K562 (cell line): ENCODE results near the gene NEB. TPM values are rescaled to one million over a fixed set of nuclear protein-coding genes. Genes with fewer than 3 reads are reported as not detected.

Experiments
- BMI1 ChIP-seq: fragments of 150-350 bp; IDR thresholded peaks from 2 replicates; pipeline ENCODE4 v1.6.1; 2014; ENCODE audit warnings: low read length
- CREB3 ChIP-seq: fragments of 450-650 bp; conservative IDR thresholded peaks from 2 replicates; pipeline ENCODE4 v1.6.1; 2016; ENCODE audit warnings: missing genetic modification characterization, low read depth, mild to moderate bottlenecking, missing compliant biosample characterization, moderate library complexity
- DNMT1 ChIP-seq: fragments of 450-650 bp; IDR thresholded peaks from 2 replicates; pipeline ENCODE4 v1.6.1; 2016; ENCODE audit warnings: antibody characterized with exemption, mild to moderate bottlenecking
- E2F8 ChIP-seq: fragments of 450-650 bp; IDR thresholded peaks from 2 replicates; pipeline ENCODE4 v1.7.1; 2018; ENCODE audit warnings: mild to moderate bottlenecking, low read depth; ENCODE audit not compliant: partially characterized antibody
- ETV5 ChIP-seq: sonication (generic); formaldehyde crosslinking; IDR thresholded peaks from 2 replicates; pipeline ENCODE4 v1.4.0; 2020; ENCODE audit warnings: low read depth, mild to moderate bottlenecking, missing genetic modification reagents
- FOXA3 ChIP-seq, 2 experiments: fragments of 450-650 bp in 1 of 2; sonication (generic) in 1 of 2; formaldehyde crosslinking; IDR thresholded peaks in 1 of 2; conservative IDR thresholded peaks in 1 of 2; 2 replicates each; pipeline versions ENCODE4 v1.4.0 to v1.8.0; 2020 to 2022; ENCODE audit warnings: mild to moderate bottlenecking in 2 of 2, missing genetic modification reagents in 1 of 2
- MITF ChIP-seq: IDR thresholded peaks from 2 replicates; pipeline ENCODE4 v1.6.1; 2014; ENCODE audit warnings: antibody characterized with exemption
- NCOA4 ChIP-seq: fragments of 450-650 bp; IDR thresholded peaks from 2 replicates; pipeline ENCODE4 v1.6.1; 2018; ENCODE audit warnings: mild to moderate bottlenecking; ENCODE audit not compliant: partially characterized antibody
- SOX6 ChIP-seq: fragments of 450-650 bp; IDR thresholded peaks from 2 replicates; pipeline ENCODE4 v1.6.1; 2014; ENCODE audit warnings: mild to moderate bottlenecking
- ZBTB12 ChIP-seq: fragments of 250-450 bp; sonication (Bioruptor Pico); IDR thresholded peaks from 2 replicates; pipeline ENCODE4 v1.4.0; 2020
- ZFP36 ChIP-seq: fragments of 150-350 bp; IDR thresholded peaks from 2 replicates; pipeline ENCODE4 v1.6.1; 2018; ENCODE audit warnings: low read length, low read depth; ENCODE audit not compliant: partially characterized antibody
- ZKSCAN8 ChIP-seq: fragments of 200-800 bp; sonication (Bioruptor generic); IDR thresholded peaks from 2 replicates; pipeline ENCODE4 v1.6.1; 2016; ENCODE audit warnings: missing genetic modification characterization, missing compliant biosample characterization
- ZNF174 ChIP-seq: fragments of 250-450 bp; sonication (Bioruptor Pico); IDR thresholded peaks from 2 replicates; pipeline ENCODE4 v1.4.0; 2020; ENCODE audit warnings: mild to moderate bottlenecking
- polyA plus RNA-seq, 8 experiments: library from polyadenylated mRNA; depleted of rRNA in 4 of 8; stranded (reverse) in 5 of 8; unstranded in 3 of 8; fragments of >200 nt; fragmentation: Nextera tagmentation in 2 of 8; fragmentation: Illumina TruSeq in 1 of 8; extraction: Ambion mirVana in 2 of 8; extraction: Trizol in 1 of 8; gene quantifications; 2 replicates each; pipeline versions ENCODE4 v1.2.1 to v1.2.3, GENCODE V29; 2011 to 2014; ENCODE audit warnings: inconsistent platforms in 1 of 8, missing spikeins in 1 of 8
- total RNA-seq, 7 experiments: library from RNA; depleted of rRNA in 6 of 7; stranded (reverse); fragments of >200 nt in 6 of 7; fragmentation: Illumina TruSeq in 2 of 7; extraction: Trizol in 2 of 7; gene quantifications; 2 replicates each; pipeline versions ENCODE4 v1.2.1 to v1.2.3, GENCODE V29; 2011 to 2021; ENCODE audit warnings: low replicate concordance in 1 of 7
- TF ChIP-seq, protein P1 (sequence below): fragments of 450-650 bp; IDR thresholded peaks from 2 replicates; pipeline ENCODE4 v1.6.1; 2017; ENCODE audit warnings: antibody characterized with exemption, mild to moderate bottlenecking
- TF ChIP-seq, protein P2 (sequence below): fragments of 200-800 bp; sonication (Bioruptor generic); IDR thresholded peaks from 2 replicates; pipeline ENCODE4 v1.6.1; 2017; ENCODE audit warnings: missing genetic modification characterization, missing compliant biosample characterization

NEB gene
- total and polyA plus RNA-seq, 9 of the 15 experiments (the other 6 are each of a cell fraction or from before 2014, with no cell fraction given): 1.7 to 3.8 (median 2.9) TPM

DNA sequence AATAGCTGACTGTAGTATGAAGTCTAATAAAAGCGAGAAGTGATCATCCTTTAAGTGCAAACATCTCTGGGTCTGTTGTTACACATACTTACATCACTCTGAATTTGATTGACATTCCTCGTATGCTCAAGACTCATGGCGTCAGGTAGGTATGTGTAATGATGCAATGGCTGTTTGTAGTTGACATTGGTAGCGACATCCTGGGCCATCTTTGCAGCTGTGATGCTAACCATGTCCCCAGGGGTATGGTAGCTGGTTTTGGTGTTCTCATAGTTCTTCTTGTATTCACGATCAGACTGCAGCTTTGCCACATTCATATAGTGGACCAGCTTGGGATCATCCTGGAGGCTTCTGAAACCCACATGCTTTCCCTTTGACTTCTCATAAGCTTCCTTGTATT lies 62.0 kb downstream of the NEB start (continued):
- TF ChIP-seq, protein P1, sequence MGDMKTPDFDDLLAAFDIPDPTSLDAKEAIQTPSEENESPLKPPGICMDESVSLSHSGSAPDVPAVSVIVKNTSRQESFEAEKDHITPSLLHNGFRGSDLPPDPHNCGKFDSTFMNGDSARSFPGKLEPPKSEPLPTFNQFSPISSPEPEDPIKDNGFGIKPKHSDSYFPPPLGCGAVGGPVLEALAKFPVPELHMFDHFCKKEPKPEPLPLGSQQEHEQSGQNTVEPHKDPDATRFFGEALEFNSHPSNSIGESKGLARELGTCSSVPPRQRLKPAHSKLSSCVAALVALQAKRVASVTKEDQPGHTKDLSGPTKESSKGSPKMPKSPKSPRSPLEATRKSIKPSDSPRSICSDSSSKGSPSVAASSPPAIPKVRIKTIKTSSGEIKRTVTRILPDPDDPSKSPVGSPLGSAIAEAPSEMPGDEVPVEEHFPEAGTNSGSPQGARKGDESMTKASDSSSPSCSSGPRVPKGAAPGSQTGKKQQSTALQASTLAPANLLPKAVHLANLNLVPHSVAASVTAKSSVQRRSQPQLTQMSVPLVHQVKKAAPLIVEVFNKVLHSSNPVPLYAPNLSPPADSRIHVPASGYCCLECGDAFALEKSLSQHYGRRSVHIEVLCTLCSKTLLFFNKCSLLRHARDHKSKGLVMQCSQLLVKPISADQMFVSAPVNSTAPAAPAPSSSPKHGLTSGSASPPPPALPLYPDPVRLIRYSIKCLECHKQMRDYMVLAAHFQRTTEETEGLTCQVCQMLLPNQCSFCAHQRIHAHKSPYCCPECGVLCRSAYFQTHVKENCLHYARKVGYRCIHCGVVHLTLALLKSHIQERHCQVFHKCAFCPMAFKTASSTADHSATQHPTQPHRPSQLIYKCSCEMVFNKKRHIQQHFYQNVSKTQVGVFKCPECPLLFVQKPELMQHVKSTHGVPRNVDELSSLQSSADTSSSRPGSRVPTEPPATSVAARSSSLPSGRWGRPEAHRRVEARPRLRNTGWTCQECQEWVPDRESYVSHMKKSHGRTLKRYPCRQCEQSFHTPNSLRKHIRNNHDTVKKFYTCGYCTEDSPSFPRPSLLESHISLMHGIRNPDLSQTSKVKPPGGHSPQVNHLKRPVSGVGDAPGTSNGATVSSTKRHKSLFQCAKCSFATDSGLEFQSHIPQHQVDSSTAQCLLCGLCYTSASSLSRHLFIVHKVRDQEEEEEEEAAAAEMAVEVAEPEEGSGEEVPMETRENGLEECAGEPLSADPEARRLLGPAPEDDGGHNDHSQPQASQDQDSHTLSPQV: peak; percentile 45; the same call in 1 of the 2 replicates
- TF ChIP-seq ETV5 (CRISPR knock-in tag): no peak
- TF ChIP-seq CREB3 (tag): no peak
- TF ChIP-seq, protein P2, sequence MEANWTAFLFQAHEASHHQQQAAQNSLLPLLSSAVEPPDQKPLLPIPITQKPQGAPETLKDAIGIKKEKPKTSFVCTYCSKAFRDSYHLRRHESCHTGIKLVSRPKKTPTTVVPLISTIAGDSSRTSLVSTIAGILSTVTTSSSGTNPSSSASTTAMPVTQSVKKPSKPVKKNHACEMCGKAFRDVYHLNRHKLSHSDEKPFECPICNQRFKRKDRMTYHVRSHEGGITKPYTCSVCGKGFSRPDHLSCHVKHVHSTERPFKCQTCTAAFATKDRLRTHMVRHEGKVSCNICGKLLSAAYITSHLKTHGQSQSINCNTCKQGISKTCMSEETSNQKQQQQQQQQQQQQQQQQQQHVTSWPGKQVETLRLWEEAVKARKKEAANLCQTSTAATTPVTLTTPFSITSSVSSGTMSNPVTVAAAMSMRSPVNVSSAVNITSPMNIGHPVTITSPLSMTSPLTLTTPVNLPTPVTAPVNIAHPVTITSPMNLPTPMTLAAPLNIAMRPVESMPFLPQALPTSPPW (CRISPR knock-in tag): no peak
- TF ChIP-seq ZKSCAN8 (CRISPR knock-in tag): no peak
- TF ChIP-seq E2F8: no peak
- no peak for TF ChIP-seq BMI1
- TF ChIP-seq ZFP36: no peak
- no peak for TF ChIP-seq DNMT1
- TF ChIP-seq ZNF174 (CRISPR knock-in tag): no peak
- TF ChIP-seq ZBTB12: no peak
- no peak for TF ChIP-seq NCOA4
- TF ChIP-seq SOX6: no peak
- TF ChIP-seq MITF: no peak
- TF ChIP-seq FOXA3 (CRISPR knock-in tag; conservative IDR thresholded peaks at IDR 0.05 in 1 of 2, IDR thresholded peaks at IDR 0.05 in 1 of 2): no peak
